IMR-90 (cell line): Measurements from ENCODE around the gene C17orf100. TPM values are rescaled to one million over a fixed set of nuclear protein-coding genes. Genes with fewer than 3 reads are reported as not detected.

Source experiments
- ATAC-seq: fragments of 200-7000 bp; cut with Tn5 transposase; 2 replicates; pipeline ENCODE4 v1.9.1; 2020; ENCODE audit warnings: low read depth, mild to moderate bottlenecking, moderate library complexity
- BruUV-seq: library from RNA; stranded (reverse); fragments of 400-500 nt; replicated peaks from 2 replicates; lab custom pipeline; 2021; lab: Mats Ljungman, UMichigan
- CTCF ChIA-PET: fragments of 300-600 bp; formaldehyde crosslinking; extraction: SDS; loops from one replicate; lab custom pipeline; 2021; ENCODE audit warnings: antibody characterized with exemption; lab: Yijun Ruan, JAX
- POLR2A ChIA-PET: fragments of 300-600 bp; sonication (Branson Sonifier 250); formaldehyde crosslinking; loops from one replicate; lab custom pipeline; 2022; ENCODE audit warnings: antibody characterized with exemption; ENCODE audit not compliant: unreplicated experiment; lab: Charles Lee
- DNase-seq: peaks from one replicate; pipeline ENCODE4 v3.0.0; 2013
- H2AFZ ChIP-seq: replicated peaks from 2 replicates; pipeline ENCODE3; 2013; ENCODE audit warnings: low read length, mild to moderate bottlenecking; ENCODE audit not compliant: poor library complexity
- H2AK5ac ChIP-seq: 2 replicates; pipeline ENCODE4 v1.6.1; 2013; ENCODE audit warnings: low read depth, low read length, inconsistent platforms
- H2AK9ac ChIP-seq: replicated peaks from 2 replicates; pipeline ENCODE3; 2013; ENCODE audit warnings: mild to moderate bottlenecking, low read depth, low read length, moderate library complexity; ENCODE audit not compliant: poor library complexity
- H2BK120ac ChIP-seq: 2 replicates; pipeline ENCODE4 v1.6.1; 2013; ENCODE audit warnings: low read depth, low read length, inconsistent platforms
- H2BK15ac ChIP-seq: 3 replicates; pipeline ENCODE4 v1.6.1; 2013; ENCODE audit warnings: low read depth, low read length, inconsistent platforms
- H2BK20ac ChIP-seq: 2 replicates; pipeline ENCODE4 v1.6.1; 2013; ENCODE audit warnings: low read depth, mild to moderate bottlenecking, inconsistent platforms, low read length, moderate library complexity
- H2BK5ac ChIP-seq: 2 replicates; pipeline ENCODE4 v1.6.1; 2013; ENCODE audit warnings: mild to moderate bottlenecking, low read depth, low read length, inconsistent platforms; ENCODE audit not compliant: poor library complexity, severe bottlenecking
- H3K14ac ChIP-seq: replicated peaks from 2 replicates; pipeline ENCODE4 v1.6.1; 2013; ENCODE audit warnings: low read depth, low read length, inconsistent platforms
- H3K18ac ChIP-seq: 2 replicates; pipeline ENCODE4 v1.6.1; 2013; ENCODE audit warnings: low read depth, low read length, control low read depth
- H3K23ac ChIP-seq: 2 replicates; pipeline ENCODE4 v1.6.1; 2013; ENCODE audit warnings: low read depth, low read length, inconsistent platforms
- H3K27ac ChIP-seq: 2 replicates; pipeline ENCODE4 v1.5.1; 2013; ENCODE audit warnings: mild to moderate bottlenecking, control low read depth, low read length; ENCODE audit not compliant: insufficient read depth
- H3K27me3 ChIP-seq: 2 replicates; pipeline ENCODE4 v1.6.1; 2013; ENCODE audit warnings: low read length; ENCODE audit not compliant: control insufficient read depth, insufficient read depth
- H3K36me3 ChIP-seq: 2 replicates; pipeline ENCODE4 v1.6.1; 2013; ENCODE audit warnings: low read length, mixed read lengths; ENCODE audit not compliant: control insufficient read depth, insufficient read depth
- H3K4ac ChIP-seq: 2 replicates; pipeline ENCODE4 v1.6.1; 2013; ENCODE audit warnings: low read depth, low read length, inconsistent platforms
- H3K4me1 ChIP-seq: 2 replicates; pipeline ENCODE4 v1.6.1; 2013; ENCODE audit warnings: low read length, mixed read lengths; ENCODE audit not compliant: control insufficient read depth, insufficient read depth
- H3K4me2 ChIP-seq: 2 replicates; pipeline ENCODE4 v1.6.1; 2013; ENCODE audit warnings: low read depth, mild to moderate bottlenecking, control low read depth, low read length, moderate library complexity
- H3K4me3 ChIP-seq: 2 replicates; pipeline ENCODE4 v1.5.1; 2013; ENCODE audit warnings: low read depth, mild to moderate bottlenecking, control low read depth, low read length, moderate library complexity; ENCODE audit not compliant: insufficient read depth
- H3K56ac ChIP-seq: 2 replicates; pipeline ENCODE4 v1.6.1; 2013; ENCODE audit warnings: low read length, inconsistent platforms; ENCODE audit not compliant: insufficient read depth; ENCODE audit errors: extremely low read depth
- H3K79me1 ChIP-seq, 2 experiments: 2 replicates each; pipeline ENCODE4 v1.6.1; 2013; ENCODE audit warnings: low read length in 2 of 2, inconsistent platforms in 1 of 2, low read depth in 1 of 2
- H3K9ac ChIP-seq: 2 replicates; pipeline ENCODE4 v1.6.1; 2013; ENCODE audit warnings: low read depth, low read length, control low read depth
- H3K9me1 ChIP-seq: 2 replicates; pipeline ENCODE4 v1.6.1; 2013; ENCODE audit warnings: low read length, inconsistent platforms; ENCODE audit not compliant: insufficient read depth
- H3K9me3 ChIP-seq: 2 replicates; pipeline ENCODE4 v1.6.1; 2013; ENCODE audit warnings: low read length; ENCODE audit not compliant: control insufficient read depth, insufficient read depth
- H4K20me1 ChIP-seq: 2 replicates; pipeline ENCODE4 v1.6.1; 2013; ENCODE audit warnings: low read length, inconsistent platforms; ENCODE audit not compliant: insufficient read depth
- H4K5ac ChIP-seq: 2 replicates; pipeline ENCODE4 v1.6.1; 2013; ENCODE audit warnings: mild to moderate bottlenecking, low read depth, low read length, control low read depth
- H4K8ac ChIP-seq, 2 experiments: 2 replicates each; pipeline ENCODE4 v1.6.1; 2013; ENCODE audit warnings: low read depth in 2 of 2, low read length in 2 of 2, control low read depth in 1 of 2, inconsistent platforms in 1 of 2
- H4K91ac ChIP-seq: 2 replicates; pipeline ENCODE4 v1.6.1; 2013; ENCODE audit warnings: low read depth, low read length, inconsistent platforms; ENCODE audit not compliant: insufficient read depth
- MAFK ChIP-seq: IDR thresholded peaks from 2 replicates; pipeline ENCODE4 v1.6.1; 2012; ENCODE audit warnings: low read depth, low read length, improper control_type of control experiment
- MAZ ChIP-seq: IDR thresholded peaks from 2 replicates; pipeline ENCODE4 v1.6.1; 2012; ENCODE audit warnings: low read depth, mild to moderate bottlenecking, low read length, improper control_type of control experiment, moderate library complexity, borderline replicate concordance
- MXI1 ChIP-seq: IDR thresholded peaks from 2 replicates; pipeline ENCODE4 v1.6.1; 2012; ENCODE audit warnings: low read depth, mild to moderate bottlenecking, low read length, moderate library complexity, borderline replicate concordance
- POLR2A ChIP-seq: IDR thresholded peaks from 2 replicates; pipeline ENCODE4 v1.6.1; 2012; ENCODE audit warnings: mild to moderate bottlenecking, low read depth, low read length
- WGBS, 2 experiments: methylation state at CpG; one replicate each; pipeline versions ENCODE4 v1.1.5 to v1.1.7; 2013; ENCODE audit warnings: missing lambda C conversion rate in 2 of 2; ENCODE audit not compliant: insufficient read length in 1 of 2; ENCODE audit errors: extremely low coverage in 2 of 2; 5-methylcytosine and 5-hydroxymethylcytosine counted together
- dilution Hi-C: fragments of 300-500 bp; cut with HindIII; formaldehyde crosslinking; loops from one replicate; pipeline ENCODE4 v1.14.3; 2018; ENCODE audit warnings: low sequenced_read_pairs; ENCODE audit not compliant: unreplicated experiment
- in situ Hi-C: fragments of 300-500 bp; cut with MboI; formaldehyde crosslinking; loops from 3 replicates; pipeline ENCODE4 v1.14.3; 2019; ENCODE audit warnings: low sequenced_read_pairs, inconsistent platforms, mixed read lengths
- intact Hi-C: fragments of 100-400 bp; cut with micrococcal nuclease; formaldehyde crosslinking; loops from 2 replicates; pipeline ENCODE4 v1.10.0; 2022
- polyA plus RNA-seq, 3 experiments: library from polyadenylated mRNA; depleted of rRNA; stranded (reverse); fragments of >200 nt; gene quantifications; 2 replicates each; pipeline ENCODE4 v1.2.3, GENCODE V29; 2012; ENCODE audit warnings: low replicate concordance in 1 of 3
- total RNA-seq: library from RNA; depleted of rRNA; stranded (reverse); fragments of >200 nt; gene quantifications from 2 replicates; pipeline ENCODE4 v1.2.3, GENCODE V29; 2012

C17orf100 gene
- total and polyA plus RNA-seq, 2 of the 4 experiments (the other 2 are of a cell fraction): 0.18 to 1.8 TPM

DNA sequence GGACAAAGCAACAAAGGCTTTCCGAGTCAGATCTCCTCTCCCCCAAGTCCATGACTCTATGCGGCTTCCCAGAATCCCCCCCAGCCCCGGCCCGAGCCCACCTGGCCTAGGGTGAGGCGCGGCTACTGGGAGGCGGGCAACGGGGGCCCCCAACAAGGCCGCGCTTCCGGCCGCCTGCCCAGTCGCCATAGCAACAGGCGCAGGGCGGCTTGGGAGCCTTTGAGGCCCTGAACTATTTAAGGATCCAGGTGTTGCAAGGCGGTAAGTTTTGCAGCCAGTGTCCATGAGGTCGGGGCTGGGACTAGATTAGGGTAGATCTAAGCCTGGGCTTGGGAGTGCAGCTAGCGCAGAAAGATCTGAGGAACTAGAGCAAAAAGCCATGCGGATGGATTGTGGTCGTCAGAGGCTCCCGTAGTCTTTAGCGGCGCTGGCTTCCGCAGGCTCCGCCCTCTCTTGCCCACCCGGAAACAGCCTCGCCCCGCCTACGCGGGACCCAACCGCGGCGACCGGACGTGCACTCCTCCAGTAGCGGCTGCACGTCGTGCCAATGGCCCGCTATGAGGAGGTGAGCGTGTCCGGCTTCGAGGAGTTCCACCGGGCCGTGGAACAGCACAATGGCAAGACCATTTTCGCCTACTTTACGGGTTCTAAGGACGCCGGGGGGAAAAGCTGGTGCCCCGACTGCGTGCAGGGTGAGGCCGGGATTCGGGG is 10.9 kb upstream of the C17orf100 start, which contains the start of the genes KIAA0753 and TXNDC17:
Gene KIAA0753 (minus strand): TSS at position 176 of the 711 bp plus-strand sequence. CDS start 5,608 bp downstream, outside the sequence.
Gene TXNDC17 (plus strand): TSS at position 525 of the 711 bp plus-strand sequence. CDS start 23 bp downstream, at position 548.
- ATAC-seq (peak; percentile 93), DNase-seq (peak; percentile 90)
- peak within 1 kb of the TSS; percentile 81 for H4K5ac ChIP-seq
- H2BK15ac ChIP-seq: peak within 1 kb of the TSS; percentile 100
- H3K36me3 ChIP-seq: peaks cover 4% of the 10 kb centered on the region
- no TSS peak for BruUV-seq
- H3K56ac ChIP-seq: peak within 1 kb of the TSS; percentile 100
- WGBS, 2 experiments: 0% methylated on average over 8 of the region's 52 CpGs; no CpG with 5 or more reads in 1 of the 2 experiments
- H4K20me1 ChIP-seq: peaks cover 2% of the 10 kb centered on the region; the same call in 1 of the 2 replicates
- H4K8ac ChIP-seq: peak within 1 kb of the TSS; percentile 99 to 100
- peak within 1 kb of the TSS; percentile 97 for H2BK20ac ChIP-seq
- TF ChIP-seq MXI1 (peak; percentile 86), MAFK (no peak), POLR2A (peak; percentile 97), MAZ (peak; percentile 62)
- ChIA-PET POLR2A (interaction anchor here (1.0 kb wide), 1 partner anchor 14 kb away, joined by 3 read pairs; no protein-coding TSS in a partner anchor), CTCF (no interaction called here)
- peak within 1 kb of the TSS; percentile 89 for H3K18ac ChIP-seq
- in situ Hi-C loops (loop anchor here (10.0 kb wide), 1 partner anchor 166 kb away; no protein-coding TSS in a partner anchor), dilution Hi-C loops (no loop called here), intact Hi-C loops (loop anchor here (1.0 to 5.0 kb wide), 2 partner anchors 167 to 198 kb away; partner anchors contain the start of gene PIMREG)
- H3K4ac ChIP-seq: peak within 1 kb of the TSS; percentile 100
- peak within 1 kb of the TSS; percentile 100 for H3K14ac ChIP-seq
- peak within 1 kb of the TSS; percentile 95 for H2AK9ac ChIP-seq
- H3K27me3 ChIP-seq: no peaks in the 10 kb centered on the region
- 0 out of 2 replicates have a peak, but pooled peaks cover 5% of the 10 kb centered on the region for H3K9me1 ChIP-seq
- H3K4me1 ChIP-seq: peaks cover 9% of the 10 kb centered on the region
- H3K9me3 ChIP-seq: no peaks in the 10 kb centered on the region
- peaks cover 8 to 73% of the 10 kb centered on the region in 2 experiments for H3K79me1 ChIP-seq
- H2AK5ac ChIP-seq: peak within 1 kb of the TSS; percentile 91
- peak within 1 kb of the TSS; percentile 100 for H4K91ac ChIP-seq
- peak within 1 kb of the TSS; percentile 99 for H3K4me2 ChIP-seq
- H2AFZ ChIP-seq: peak within 1 kb of the TSS; percentile 100
- peak within 1 kb of the TSS; percentile 100 for H2BK120ac ChIP-seq
- peak within 1 kb of the TSS; percentile 100 for H3K23ac ChIP-seq
- peak within 1 kb of the TSS; percentile 81 for H3K4me3 ChIP-seq
- H3K9ac ChIP-seq: peak within 1 kb of the TSS; percentile 94
- H2BK5ac ChIP-seq: peak within 1 kb of the TSS; percentile 99
- H3K27ac ChIP-seq: peak within 1 kb of the TSS; percentile 93
